HCT116 (cell line): Measurements from ENCODE around the gene COL8A2. TPM values are rescaled to one million over a fixed set of nuclear protein-coding genes. Genes with fewer than 3 reads are reported as not detected.

Experiments
- ATAC-seq: fragments of 200-7000 bp; cut with Tn5 transposase; 2 replicates; pipeline ENCODE4 v1.9.1; 2020; ENCODE audit warnings: mild to moderate bottlenecking, moderate library complexity
- BruUV-seq: library from RNA; stranded (reverse); fragments of 400-500 nt; replicated peaks from 2 replicates; lab custom pipeline; 2021; lab: Mats Ljungman, UMichigan
- CTCF ChIA-PET: fragments of 300-600 bp; sonication (Branson Sonifier 250); formaldehyde crosslinking; loops from one replicate; lab custom pipeline; 2021; ENCODE audit warnings: antibody characterized with exemption; lab: Charles Lee
- POLR2A ChIA-PET: fragments of 300-600, 350-600 bp; sonication (Branson Sonifier 250); formaldehyde crosslinking; loops from one replicate; lab custom pipeline; 2021; ENCODE audit warnings: antibody characterized with exemption; lab: Charles Lee
- RAD21 ChIA-PET, 2 experiments: fragments of 300-600 bp; sonication (Branson Sonifier 250); formaldehyde crosslinking; loops; one replicate each; lab custom pipeline; 2023; ENCODE audit warnings: low total read pairs in 2 of 2; ENCODE audit not compliant: uncharacterized antibody in 2 of 2, unreplicated experiment in 2 of 2, low non-redundant PET in 1 of 2; lab: Charles Lee
- DNase-seq: peaks from one replicate; pipeline ENCODE4 v3.0.0-alpha.2; 2010; ENCODE audit warnings: low read depth, low spot score
- H2AFZ ChIP-seq: fragments of 200-600 bp; shearing (Covaris generic), sonication (generic); 2 replicates; pipeline ENCODE4 v1.6.1; 2017; ENCODE audit warnings: low read depth, mixed run types, mixed read lengths, antibody characterized with exemption, low read length; ENCODE audit not compliant: poor library complexity, severe bottlenecking
- H3K27ac ChIP-seq: 2 replicates; pipeline ENCODE4 v1.5.1; 2012; ENCODE audit warnings: low read depth, low read length
- H3K27me3 ChIP-seq: fragments of 200-600 bp; sonication (generic); 2 replicates; pipeline ENCODE4 v1.6.1; 2016; ENCODE audit warnings: mixed run types, low read length, mixed read lengths; ENCODE audit not compliant: insufficient read depth
- H3K36me3 ChIP-seq, 2 experiments: fragments of 200-500 bp in 1 of 2; fragments of 200-600 bp in 1 of 2; sonication (Bioruptor generic) in 1 of 2; sonication (generic) in 1 of 2; 2 replicates each; pipeline versions ENCODE4 v1.5.1 to v1.6.1; 2014 to 2016; ENCODE audit warnings: low read length in 2 of 2, inconsistent platforms in 1 of 2, mixed read lengths in 1 of 2, mixed run types in 1 of 2; ENCODE audit not compliant: insufficient read depth in 2 of 2, control insufficient read depth in 1 of 2
- H3K4me1 ChIP-seq, 2 experiments: fragments of 200-600 bp in 1 of 2; sonication (generic) in 1 of 2; 2 replicates each; pipeline versions ENCODE4 v1.5.1 to v1.6.1; 2012 to 2017; ENCODE audit warnings: low read length in 2 of 2, inconsistent platforms in 1 of 2, mild to moderate bottlenecking in 1 of 2, mixed read lengths in 1 of 2, mixed run types in 1 of 2, moderate library complexity in 1 of 2; ENCODE audit not compliant: insufficient read depth in 2 of 2, control insufficient read depth in 1 of 2
- H3K4me2 ChIP-seq: fragments of 200-600 bp; sonication (generic); 2 replicates; pipeline ENCODE4 v1.6.1; 2017; ENCODE audit warnings: mixed run types, low read length, mixed read lengths
- H3K4me3 ChIP-seq, 2 experiments: fragments of 200-600 bp in 1 of 2; sonication (generic) in 1 of 2; replicated peaks in 1 of 2; 2 replicates each; pipeline ENCODE4 v1.5.1; 2011 to 2016; ENCODE audit warnings: low read length in 2 of 2, control low read depth in 1 of 2, low read depth in 1 of 2, mild to moderate bottlenecking in 1 of 2, mixed read lengths in 1 of 2, mixed run types in 1 of 2
- H3K79me2 ChIP-seq: fragments of 200-600 bp; sonication (generic); 2 replicates; pipeline ENCODE4 v1.6.1; 2017; ENCODE audit warnings: mild to moderate bottlenecking, mixed run types, low read length, moderate library complexity, mixed read lengths; ENCODE audit not compliant: insufficient read depth
- H3K9ac ChIP-seq: fragments of 200-600 bp; sonication (generic); 2 replicates; pipeline ENCODE4 v1.6.1; 2016; ENCODE audit warnings: low read length, mixed read lengths
- H3K9me2 ChIP-seq: fragments of 200-600 bp; sonication (generic), shearing (Covaris generic); 2 replicates; pipeline ENCODE4 v1.6.1; 2017; ENCODE audit warnings: mixed run types, mild to moderate bottlenecking, moderate library complexity; ENCODE audit not compliant: insufficient read depth
- H3K9me3 ChIP-seq, 2 experiments: fragments of 200-500 bp in 1 of 2; fragments of 200-600 bp in 1 of 2; sonication (Bioruptor generic) in 1 of 2; sonication (generic) in 1 of 2; 2 replicates each; pipeline ENCODE4 v1.6.1; 2014 to 2017; ENCODE audit warnings: low read length in 2 of 2, mixed read lengths in 2 of 2, inconsistent platforms in 1 of 2, low read depth in 1 of 2, mild to moderate bottlenecking in 1 of 2, mixed run types in 1 of 2, moderate library complexity in 1 of 2; ENCODE audit not compliant: control insufficient read depth in 1 of 2, insufficient read depth in 1 of 2
- H4K20me1 ChIP-seq: fragments of 200-600 bp; sonication (generic), shearing (Covaris generic); 2 replicates; pipeline ENCODE4 v1.6.1; 2017; ENCODE audit warnings: mixed run types, mild to moderate bottlenecking, moderate library complexity; ENCODE audit not compliant: insufficient read depth
- CBX3 ChIP-seq: IDR thresholded peaks from 2 replicates; pipeline ENCODE4 v1.6.1; 2012; ENCODE audit warnings: low read depth
- EGR1 ChIP-seq: IDR thresholded peaks from 2 replicates; pipeline ENCODE4 v1.6.1; 2012; ENCODE audit warnings: low read depth
- ELF1 ChIP-seq: IDR thresholded peaks from 2 replicates; pipeline ENCODE4 v1.6.1; 2012; ENCODE audit warnings: low read depth, borderline replicate concordance
- EZH2 ChIP-seq: fragments of 200-600 bp; sonication (generic); IDR thresholded peaks from 2 replicates; pipeline ENCODE4 v1.6.1; 2017; ENCODE audit warnings: antibody characterized with exemption, mixed run types
- EZH2phosphoT487 ChIP-seq: fragments of 200-600 bp; IDR thresholded peaks from 2 replicates; pipeline ENCODE4 v1.6.1; 2018; ENCODE audit warnings: antibody characterized with exemption, borderline replicate concordance
- FOSL1 ChIP-seq: IDR thresholded peaks from 2 replicates; pipeline ENCODE4 v1.6.1; 2012; ENCODE audit warnings: low read depth
- JUND ChIP-seq: IDR thresholded peaks from 2 replicates; pipeline ENCODE4 v1.6.1; 2012
- POLR2A ChIP-seq: IDR thresholded peaks from 2 replicates; pipeline ENCODE4 v1.7.0; 2011; ENCODE audit warnings: borderline replicate concordance; ENCODE audit not compliant: insufficient read depth, insufficient read length; ENCODE audit errors: extremely low read depth
- POLR2AphosphoS5 ChIP-seq: IDR thresholded peaks from 2 replicates; pipeline ENCODE4 v1.6.1; 2011; ENCODE audit warnings: mild to moderate bottlenecking, low read depth, low read length, moderate library complexity
- RAD21 ChIP-seq: IDR thresholded peaks from 2 replicates; pipeline ENCODE4 v1.6.1; 2012; ENCODE audit warnings: low read depth, mild to moderate bottlenecking
- SIN3A ChIP-seq: IDR thresholded peaks from 2 replicates; pipeline ENCODE4 v1.6.1; 2012; ENCODE audit warnings: low read depth
- SP1 ChIP-seq: IDR thresholded peaks from 2 replicates; pipeline ENCODE4 v1.6.1; 2012; ENCODE audit warnings: low read depth
- ZFX ChIP-seq: fragments of 450-650 bp; IDR thresholded peaks from 2 replicates; pipeline ENCODE4 v1.6.1; 2017
- intact Hi-C: fragments of 100-400 bp; cut with micrococcal nuclease; formaldehyde crosslinking; loops from 2 replicates; pipeline ENCODE4 v1.10.0; 2022
- total RNA-seq: library from RNA; stranded (reverse); gene quantifications from one replicate; pipeline ENCODE4 v1.2.1, GENCODE V29; 2021; ENCODE audit not compliant: unreplicated experiment
- TF ChIP-seq, protein P1 (sequence below): IDR thresholded peaks from 2 replicates; pipeline ENCODE4 v1.6.1; 2011; ENCODE audit warnings: mild to moderate bottlenecking, low read length, moderate library complexity; ENCODE audit not compliant: insufficient replicate concordance; ENCODE audit errors: extremely low read depth
- TF ChIP-seq, protein P2 (sequence below): IDR thresholded peaks from 2 replicates; pipeline ENCODE4 v1.6.1; 2012
- TF ChIP-seq, protein P3 (sequence below), 3 experiments: fragments of 200-600 bp in 1 of 3; sonication (generic) in 1 of 3; IDR thresholded peaks in 2 of 3; conservative IDR thresholded peaks in 1 of 3; 2 replicates each; pipeline ENCODE4 v1.5.1; 2012 to 2017; ENCODE audit warnings: low read depth in 2 of 3, low read length in 2 of 3, antibody characterized with exemption in 1 of 3, borderline replicate concordance in 1 of 3, control low read depth in 1 of 3, mild to moderate bottlenecking in 1 of 3, mixed read lengths in 1 of 3, mixed run types in 1 of 3, moderate library complexity in 1 of 3; ENCODE audit not compliant: insufficient read depth in 1 of 3

Gene COL8A2
- total RNA-seq, 1 experiment from 2014 or later: 0.05 TPM

DNA sequence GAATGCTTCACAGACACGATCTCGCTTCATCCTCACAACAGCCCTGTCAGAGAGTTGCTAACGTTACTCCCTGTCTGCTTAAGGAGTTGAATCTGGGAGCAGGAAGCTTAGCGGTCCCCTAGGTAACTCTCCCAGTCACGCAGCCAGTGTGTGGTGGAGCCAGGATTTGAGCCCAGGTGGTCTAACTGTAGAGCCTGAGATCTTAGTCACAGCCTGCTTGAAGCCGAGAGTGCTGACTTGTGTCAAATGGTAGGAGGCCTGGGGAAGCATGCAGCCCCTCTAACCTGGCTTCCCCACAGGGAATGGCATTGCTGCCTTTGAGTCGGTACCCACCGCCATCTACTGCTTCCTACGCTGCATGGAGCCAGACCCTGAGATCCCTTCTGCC, 32.2 kb downstream of the COL8A2 start:
- Histone ChIP-seq H3K4me1 (peaks cover 0 to 24% of the 10 kb centered on the region in 2 experiments; a peak in 2 of 4 replicates), H3K9ac (no peak overlapping the region), H3K9me2 (no peaks in the 10 kb centered on the region), H3K27me3 (no peaks in the 10 kb centered on the region), H3K9me3 (no peaks in the 10 kb centered on the region)
- CTCF ChIA-PET: no interaction called here
- BruUV-seq: no TSS peak
- TF ChIP-seq EGR1 (no peak), JUND (no peak)
- TF ChIP-seq, all 23 proteins: peak for 0
- no peak for ATAC-seq
- Histone ChIP-seq H2AFZ (no peak overlapping the region), H3K4me2 (no peak overlapping the region), H3K79me2 (peaks cover 27% of the 10 kb centered on the region), H4K20me1 (no peaks in the 10 kb centered on the region), H3K4me3 (no peak overlapping the region), H3K27ac (no peak overlapping the region), H3K36me3 (peaks cover 26 to 31% of the 10 kb centered on the region in 2 experiments; a peak in 3 of 4 replicates)
- intact Hi-C loops: no loop called here
- ChIA-PET RAD21 (no interaction called here), POLR2A (no interaction called here)
- DNase-seq: no peak

DNA sequence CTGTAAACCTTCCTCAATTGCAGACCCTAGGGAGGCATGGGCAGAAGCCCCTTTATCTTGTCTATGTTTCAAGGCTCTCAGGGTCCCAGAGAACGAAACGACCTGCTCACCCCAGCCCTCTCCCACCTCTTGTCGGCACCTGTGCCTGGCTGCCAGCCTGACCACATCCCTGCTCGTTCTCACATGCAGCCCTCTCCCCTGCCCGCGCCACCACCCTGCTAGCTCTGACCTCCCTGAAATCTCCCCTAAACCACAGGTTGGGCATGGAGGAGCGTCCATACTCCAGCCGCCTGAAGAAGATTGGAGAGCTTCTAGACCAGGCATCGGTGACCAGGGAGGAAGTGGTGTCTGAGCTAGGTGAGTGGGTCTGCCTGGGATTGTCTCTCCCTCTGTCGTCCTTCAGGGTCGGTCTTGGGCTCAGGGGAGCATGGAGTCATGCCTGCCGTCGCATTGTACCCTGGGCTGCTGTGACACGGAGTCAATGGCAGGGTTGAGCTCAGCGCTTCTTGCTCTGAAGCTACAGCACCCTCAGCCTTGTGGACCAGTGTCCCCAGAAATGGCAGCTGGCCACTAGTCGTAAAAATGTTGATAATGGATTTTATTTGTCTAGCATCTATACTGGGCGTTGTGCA, 32.7 kb downstream of the COL8A2 start:
- ChIA-PET CTCF (no interaction called here), RAD21 (no interaction called here), POLR2A (no interaction called here)
- Histone ChIP-seq H3K9ac (no peak overlapping the region), H3K27me3 (no peaks in the 10 kb centered on the region), H3K9me3 (no peaks in the 10 kb centered on the region), H3K4me2 (no peak overlapping the region), H4K20me1 (no peaks in the 10 kb centered on the region), H3K79me2 (peaks cover 27% of the 10 kb centered on the region), H3K9me2 (no peaks in the 10 kb centered on the region), H3K4me3 (no peak overlapping the region), H3K4me1 (peaks cover 0 to 21% of the 10 kb centered on the region in 2 experiments; a peak in 2 of 4 replicates), H2AFZ (no peak overlapping the region), H3K27ac (no peak overlapping the region), H3K36me3 (peaks cover 26 to 31% of the 10 kb centered on the region in 2 experiments; a peak in 3 of 4 replicates)
- TF ChIP-seq EZH2 (no peak), ZFX (no peak), POLR2AphosphoS5 (no peak), SP1 (no peak), FOSL1 (no peak), SIN3A (no peak), POLR2A (no peak), JUND (no peak), EZH2phosphoT487 (no peak), RAD21 (no peak), EGR1 (no peak), ELF1 (no peak), CBX3 (no peak)
- TF ChIP-seq, protein P1, sequence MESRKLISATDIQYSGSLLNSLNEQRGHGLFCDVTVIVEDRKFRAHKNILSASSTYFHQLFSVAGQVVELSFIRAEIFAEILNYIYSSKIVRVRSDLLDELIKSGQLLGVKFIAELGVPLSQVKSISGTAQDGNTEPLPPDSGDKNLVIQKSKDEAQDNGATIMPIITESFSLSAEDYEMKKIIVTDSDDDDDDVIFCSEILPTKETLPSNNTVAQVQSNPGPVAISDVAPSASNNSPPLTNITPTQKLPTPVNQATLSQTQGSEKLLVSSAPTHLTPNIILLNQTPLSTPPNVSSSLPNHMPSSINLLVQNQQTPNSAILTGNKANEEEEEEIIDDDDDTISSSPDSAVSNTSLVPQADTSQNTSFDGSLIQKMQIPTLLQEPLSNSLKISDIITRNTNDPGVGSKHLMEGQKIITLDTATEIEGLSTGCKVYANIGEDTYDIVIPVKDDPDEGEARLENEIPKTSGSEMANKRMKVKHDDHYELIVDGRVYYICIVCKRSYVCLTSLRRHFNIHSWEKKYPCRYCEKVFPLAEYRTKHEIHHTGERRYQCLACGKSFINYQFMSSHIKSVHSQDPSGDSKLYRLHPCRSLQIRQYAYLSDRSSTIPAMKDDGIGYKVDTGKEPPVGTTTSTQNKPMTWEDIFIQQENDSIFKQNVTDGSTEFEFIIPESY: no peak
- TF ChIP-seq, protein P2, sequence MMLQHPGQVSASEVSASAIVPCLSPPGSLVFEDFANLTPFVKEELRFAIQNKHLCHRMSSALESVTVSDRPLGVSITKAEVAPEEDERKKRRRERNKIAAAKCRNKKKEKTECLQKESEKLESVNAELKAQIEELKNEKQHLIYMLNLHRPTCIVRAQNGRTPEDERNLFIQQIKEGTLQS: no peak
- TF ChIP-seq, protein P3, sequence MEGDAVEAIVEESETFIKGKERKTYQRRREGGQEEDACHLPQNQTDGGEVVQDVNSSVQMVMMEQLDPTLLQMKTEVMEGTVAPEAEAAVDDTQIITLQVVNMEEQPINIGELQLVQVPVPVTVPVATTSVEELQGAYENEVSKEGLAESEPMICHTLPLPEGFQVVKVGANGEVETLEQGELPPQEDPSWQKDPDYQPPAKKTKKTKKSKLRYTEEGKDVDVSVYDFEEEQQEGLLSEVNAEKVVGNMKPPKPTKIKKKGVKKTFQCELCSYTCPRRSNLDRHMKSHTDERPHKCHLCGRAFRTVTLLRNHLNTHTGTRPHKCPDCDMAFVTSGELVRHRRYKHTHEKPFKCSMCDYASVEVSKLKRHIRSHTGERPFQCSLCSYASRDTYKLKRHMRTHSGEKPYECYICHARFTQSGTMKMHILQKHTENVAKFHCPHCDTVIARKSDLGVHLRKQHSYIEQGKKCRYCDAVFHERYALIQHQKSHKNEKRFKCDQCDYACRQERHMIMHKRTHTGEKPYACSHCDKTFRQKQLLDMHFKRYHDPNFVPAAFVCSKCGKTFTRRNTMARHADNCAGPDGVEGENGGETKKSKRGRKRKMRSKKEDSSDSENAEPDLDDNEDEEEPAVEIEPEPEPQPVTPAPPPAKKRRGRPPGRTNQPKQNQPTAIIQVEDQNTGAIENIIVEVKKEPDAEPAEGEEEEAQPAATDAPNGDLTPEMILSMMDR (IDR thresholded peaks at IDR 0.05 in 2 of 3, conservative IDR thresholded peaks at IDR 0.05 in 1 of 3; ENCODE audit: borderline replicate concordance in 1 of 3, insufficient read depth in 1 of 3, low read depth in 2 of 3, low read length in 2 of 3): no peak
- no TSS peak for BruUV-seq
- ATAC-seq (no peak), DNase-seq (no peak)
- intact Hi-C loops: no loop called here
